Esophagus muscularis mucosa (tissue), 4 donors: Measurements from ENCODE around the gene PLAU.

Experiments
- CTCF ChIP-seq, 3 experiments: fragments of 200-600 bp in 2 of 3; fragments of 450-650 bp in 1 of 3; sonication (generic) in 2 of 3; IDR thresholded peaks; one replicate each; pipeline ENCODE4 v1.5.1; 2017 to 2019; ENCODE audit warnings: antibody characterized with exemption in 3 of 3, mild to moderate bottlenecking in 2 of 3, moderate library complexity in 1 of 3
- EP300 ChIP-seq: sonication (generic); formaldehyde crosslinking; IDR thresholded peaks from one replicate; pipeline ENCODE4 v1.6.1; 2017; ENCODE audit warnings: antibody characterized with exemption
- POLR2A ChIP-seq: fragments of 450-650 bp; IDR thresholded peaks from one replicate; pipeline ENCODE4 v1.6.1; 2017; ENCODE audit warnings: antibody characterized with exemption, moderate library complexity, mild to moderate bottlenecking, low read depth
- POLR2AphosphoS5 ChIP-seq, 2 donors: sonication (generic); formaldehyde crosslinking; IDR thresholded peaks; one replicate each; pipeline ENCODE4 v1.6.1; 2017; ENCODE audit warnings: antibody characterized with exemption in 2 of 2

- TF ChIP-seq CTCF (IDR thresholded peaks at IDR 0.05) (no peak), POLR2A (no peak), EP300 (no peak), POLR2AphosphoS5 (IDR thresholded peaks at IDR 0.05) (no peak)
Observed at GRCh38 chr10:73948947-73949633, 38.2 kb downstream of the PLAU start.
